T-helper 2 cell (primary cell): ENCODE data around the gene PRCC.

Source experiments
- DNase-seq, 5 experiments: peaks; one replicate each; pipeline versions ENCODE4 v3.0.0 to v3.0.0-alpha.2; 2012 to 2022

Gene PRCC

DNA sequence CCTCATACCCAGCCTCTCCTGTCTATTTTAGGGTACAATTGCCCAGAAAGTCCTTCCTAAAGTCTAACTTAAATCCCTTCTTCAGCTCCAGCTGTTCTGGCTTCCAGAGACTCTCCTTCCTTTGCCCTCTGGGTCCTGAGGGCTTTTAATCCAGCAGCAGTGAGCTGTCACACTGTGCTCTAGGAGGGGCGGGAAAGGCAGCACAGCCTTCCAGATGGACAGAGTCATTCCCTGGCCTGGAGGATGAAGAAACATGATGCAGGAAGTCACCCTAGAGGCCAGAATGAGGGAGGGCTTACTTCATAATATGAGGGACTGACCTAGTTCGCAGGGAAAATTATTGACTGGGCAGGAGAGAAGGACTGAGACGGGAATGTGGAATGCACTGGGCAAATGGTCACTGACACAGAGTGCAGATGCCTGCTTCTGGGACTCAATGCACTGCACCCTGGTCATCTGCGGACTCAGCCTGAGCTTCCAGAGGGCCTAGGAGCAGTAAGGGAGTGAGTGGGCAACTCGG, 48.0 kb downstream of the PRCC start:
- no peak for DNase-seq

DNA sequence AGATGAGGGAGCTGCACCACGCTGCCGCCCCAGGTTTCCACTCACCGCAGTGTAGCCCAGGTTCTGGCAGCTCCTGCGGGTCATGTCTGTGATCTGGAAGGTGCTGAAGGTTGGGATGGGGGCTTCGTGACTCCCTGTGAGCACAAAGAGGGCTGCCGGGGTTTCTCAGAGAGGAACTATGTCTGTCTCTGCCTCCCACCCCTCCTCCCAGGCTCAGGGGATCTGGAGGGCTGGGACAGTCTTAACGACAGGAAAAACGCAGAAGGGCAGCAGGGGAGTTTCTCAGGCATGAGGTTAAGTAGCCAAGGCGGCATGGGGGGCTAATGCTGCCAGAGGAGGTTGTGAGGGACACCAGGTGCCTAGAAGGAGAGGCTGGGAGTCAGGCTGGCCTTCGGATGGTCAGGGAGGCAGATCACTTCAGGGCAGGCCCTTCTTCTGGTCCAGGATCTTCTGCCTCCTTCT, 48.7 kb downstream of the PRCC start:
- peak in 1 of 5 experiments; percentile 43 for DNase-seq

DNA sequence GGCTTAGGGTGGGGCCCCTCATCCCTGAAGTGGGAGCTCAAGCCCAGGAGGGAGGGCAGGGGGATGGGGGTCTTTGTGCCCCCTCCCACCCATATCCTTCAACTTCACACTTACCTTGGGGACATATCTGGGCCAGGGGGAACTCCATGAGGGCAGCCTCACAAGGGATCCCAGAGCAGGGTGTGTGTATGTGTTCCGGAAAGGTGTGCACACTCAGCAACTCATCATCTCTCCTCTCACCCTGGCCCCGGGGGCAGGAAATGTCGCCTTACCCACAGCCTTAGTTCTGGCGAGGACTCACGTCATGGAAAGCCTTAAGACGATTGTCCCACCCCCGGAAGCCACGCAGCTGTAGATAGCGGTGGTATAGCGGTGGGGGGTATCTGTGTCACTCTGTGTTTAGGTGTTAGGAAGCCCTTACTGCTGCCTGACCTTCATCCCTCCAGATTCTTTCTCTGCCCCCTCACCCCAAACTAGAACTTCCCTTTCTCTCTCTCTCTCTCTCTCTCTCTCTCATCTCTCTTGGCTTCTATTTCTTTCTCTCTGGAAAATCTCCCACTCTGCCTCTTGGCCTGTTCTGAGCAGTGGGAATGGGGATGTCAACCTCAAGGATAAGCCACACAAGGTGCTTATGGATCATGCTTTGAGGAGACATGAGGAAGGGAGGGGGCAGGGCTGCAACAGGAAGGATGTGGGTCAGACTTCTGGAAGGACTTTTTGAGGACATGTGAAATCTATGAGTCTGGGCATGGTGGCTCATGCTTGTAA, 49.4 kb downstream of the PRCC start, which contains the start of gene SH2D2A:
Gene SH2D2A, minus strand, starts transcription at position 288 of the 768 bp plus-strand sequence. Its CDS starts 140 bp downstream, at position 148.
- DNase-seq: peak; percentile 77 to 99 (median 94)

DNA sequence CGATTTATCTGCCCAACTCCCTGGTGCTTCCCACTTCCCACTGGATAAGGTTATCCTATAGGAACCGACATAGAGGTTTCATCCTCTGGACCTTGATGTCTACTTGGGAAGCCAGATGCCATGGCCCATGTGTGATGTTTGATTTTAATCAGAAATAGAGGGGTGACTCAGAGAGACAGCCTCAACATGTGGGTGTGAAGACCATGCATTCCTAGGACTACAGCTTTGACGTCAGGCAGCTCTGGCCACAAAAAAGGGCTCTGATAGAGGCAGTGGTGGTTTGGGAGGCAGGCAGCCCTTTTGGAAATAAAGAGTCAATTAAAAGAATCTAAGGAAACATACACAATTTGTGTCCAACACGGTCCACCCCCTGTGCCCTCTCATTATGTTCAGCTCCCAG, 54.5 kb downstream of the PRCC start:
- DNase-seq: peak in 1 of 5 experiments; percentile 66

DNA sequence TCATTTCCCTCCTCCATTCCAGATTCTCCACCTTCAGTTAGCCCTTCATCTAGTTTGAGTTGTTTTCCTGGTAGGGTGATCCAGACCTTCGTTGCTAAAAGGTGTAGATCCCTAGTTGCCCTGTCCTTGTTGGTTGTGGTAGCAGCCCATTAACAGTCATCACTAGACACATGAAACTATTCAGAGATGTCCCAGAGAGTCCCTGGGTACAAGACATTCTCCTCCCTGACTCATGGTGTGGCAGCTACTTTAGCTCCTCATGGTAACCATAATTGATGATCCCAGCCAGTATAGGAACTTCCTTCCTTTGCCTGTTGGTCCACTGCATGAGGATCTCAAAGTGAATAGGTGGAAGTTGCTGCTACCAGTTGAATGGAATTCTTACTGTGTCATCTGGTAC, 55.3 kb downstream of the PRCC start:
- no peak for DNase-seq

DNA sequence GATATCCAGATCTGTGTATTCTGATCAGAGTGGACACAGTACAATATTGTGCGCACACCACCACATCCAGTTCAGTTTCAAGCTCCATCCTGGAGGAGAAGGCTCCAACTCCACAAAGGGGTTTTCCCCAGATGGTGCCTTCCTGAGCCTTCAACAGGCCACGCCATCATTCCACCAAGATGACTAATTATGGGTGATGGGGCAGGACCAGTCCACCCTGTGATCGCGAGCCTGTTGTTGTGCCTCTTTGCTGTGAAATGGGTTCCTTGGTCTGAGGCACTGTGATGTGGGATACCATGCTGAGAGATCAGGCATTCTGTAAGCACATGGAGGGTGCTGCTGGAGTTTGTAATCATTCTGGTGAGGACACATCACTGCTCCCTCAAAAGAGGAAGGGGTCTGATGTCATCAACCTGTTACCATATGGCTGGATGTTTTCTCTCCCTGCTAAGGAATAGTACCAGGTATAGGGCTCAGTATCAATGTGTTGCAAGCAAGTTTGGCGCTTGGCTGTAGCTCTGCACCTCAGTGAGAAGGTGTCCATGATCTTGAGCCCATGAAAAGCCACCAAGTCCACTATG, 56.0 kb downstream of the PRCC start:
- no peak for DNase-seq

DNA sequence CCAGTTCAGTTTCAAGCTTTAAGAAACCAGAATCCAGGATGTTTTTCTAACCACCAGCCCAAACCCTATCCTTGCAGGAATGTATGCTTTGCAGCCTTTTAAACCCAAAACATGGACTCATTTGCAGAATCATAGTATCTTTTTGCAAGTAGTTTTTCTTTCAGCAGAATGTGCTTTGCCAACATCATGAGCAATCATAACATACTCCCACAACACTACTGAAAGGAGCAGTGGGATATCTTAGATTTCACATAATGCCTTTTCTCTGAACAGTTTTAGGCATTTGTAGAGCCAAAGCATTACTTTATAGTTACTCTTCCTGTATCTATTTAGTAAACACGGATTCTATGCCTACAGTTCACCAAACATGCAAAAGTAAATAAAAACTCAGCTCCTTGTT, 59.3 kb downstream of the PRCC start:
- no peak for DNase-seq

DNA sequence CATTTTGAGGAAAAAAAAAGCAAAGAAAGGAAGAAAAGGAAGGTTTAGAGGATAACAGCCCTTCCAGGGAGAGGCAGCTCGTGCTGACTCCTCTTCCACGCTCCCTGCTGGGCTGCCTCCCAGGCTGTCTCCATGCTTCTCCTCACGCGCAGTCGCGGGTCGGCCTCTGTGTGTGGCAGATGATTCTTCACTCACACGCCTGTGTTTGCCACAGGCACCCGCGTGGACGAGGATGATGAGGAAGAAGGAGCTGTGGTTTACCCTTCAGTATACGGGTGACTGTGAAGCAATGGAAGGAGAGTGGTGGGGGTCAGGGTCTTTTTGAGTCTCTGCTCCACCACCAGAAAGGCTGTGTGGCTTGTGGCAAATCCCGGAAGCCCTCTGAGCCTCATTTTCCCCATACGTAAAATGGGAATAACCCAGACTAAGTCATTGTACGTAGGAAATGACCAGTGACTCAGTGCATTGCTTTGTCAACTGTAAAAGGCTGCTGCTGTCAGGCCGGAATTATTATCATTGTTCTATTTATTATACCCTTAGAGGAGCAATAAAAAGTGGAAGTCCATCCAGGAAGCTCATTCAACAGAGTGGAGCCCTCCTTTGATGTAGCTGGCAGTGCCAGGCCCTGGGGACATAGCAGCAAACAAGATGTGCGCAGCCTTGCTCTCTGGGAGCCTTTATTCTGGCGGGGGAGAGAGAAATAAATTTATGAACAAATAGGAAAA, 61.2 kb downstream of the PRCC start:
- DNase-seq: no peak

DNA sequence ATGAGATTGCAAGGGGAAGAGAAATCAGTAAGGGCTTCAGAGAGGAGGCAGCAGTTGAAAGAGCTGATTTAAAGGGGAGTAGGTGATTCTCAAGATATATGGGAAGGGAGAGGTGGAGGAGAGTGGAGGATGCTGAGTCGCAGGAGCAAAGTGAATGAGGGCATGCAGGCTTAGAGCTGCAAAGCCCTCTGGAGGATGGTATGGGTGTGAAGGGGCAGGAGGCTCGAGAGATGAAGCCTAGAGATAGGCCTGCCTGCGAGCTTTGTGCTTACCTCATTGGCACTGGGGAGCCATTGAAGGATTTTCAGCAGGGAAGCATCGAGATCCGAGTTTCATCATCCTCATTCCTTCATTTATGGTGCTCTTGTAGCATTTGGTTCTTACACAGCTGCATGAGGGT, 65.1 kb downstream of the PRCC start:
- DNase-seq: no peak

DNA sequence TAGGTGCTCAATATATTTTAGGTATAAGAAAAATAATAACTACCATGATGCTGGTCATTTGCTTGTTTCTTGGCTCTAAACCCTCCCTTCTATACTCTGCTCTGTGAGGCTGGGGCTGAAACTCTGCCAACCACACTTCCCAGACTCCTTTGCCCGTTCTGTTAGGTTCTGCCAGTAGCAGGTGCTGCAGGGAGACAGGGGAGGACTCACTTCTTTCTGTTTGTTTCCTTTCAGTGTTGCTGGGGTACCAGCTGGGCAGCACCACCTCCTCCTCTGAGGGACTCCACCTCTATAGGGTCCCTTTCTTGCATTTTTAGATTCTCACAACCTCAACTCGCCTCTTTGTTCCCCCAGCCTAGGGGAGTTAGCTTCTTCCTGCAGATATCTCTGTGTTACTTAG, 66.3 kb downstream of the PRCC start:
- peak in 1 of 5 experiments; percentile 31 for DNase-seq

DNA sequence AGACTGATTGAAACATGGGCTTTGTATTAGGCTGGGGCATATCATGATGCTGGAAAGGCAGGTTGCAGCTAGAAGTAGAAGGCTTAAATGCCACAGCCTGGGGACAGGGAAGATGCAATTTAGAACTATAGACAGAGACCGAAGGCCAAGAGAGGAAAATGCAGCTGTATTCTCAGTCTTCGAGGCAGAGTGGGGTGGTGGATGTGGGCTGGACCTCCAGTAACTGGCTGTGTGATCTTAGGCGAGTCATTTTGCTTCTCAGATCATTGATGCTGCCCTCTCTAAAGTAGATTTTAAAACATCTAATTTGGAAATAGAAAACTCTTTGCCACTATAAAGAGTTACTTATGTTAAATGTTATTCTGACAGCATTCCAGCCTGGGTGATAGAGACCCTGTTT, 67.0 kb downstream of the PRCC start:
- DNase-seq: no peak

DNA sequence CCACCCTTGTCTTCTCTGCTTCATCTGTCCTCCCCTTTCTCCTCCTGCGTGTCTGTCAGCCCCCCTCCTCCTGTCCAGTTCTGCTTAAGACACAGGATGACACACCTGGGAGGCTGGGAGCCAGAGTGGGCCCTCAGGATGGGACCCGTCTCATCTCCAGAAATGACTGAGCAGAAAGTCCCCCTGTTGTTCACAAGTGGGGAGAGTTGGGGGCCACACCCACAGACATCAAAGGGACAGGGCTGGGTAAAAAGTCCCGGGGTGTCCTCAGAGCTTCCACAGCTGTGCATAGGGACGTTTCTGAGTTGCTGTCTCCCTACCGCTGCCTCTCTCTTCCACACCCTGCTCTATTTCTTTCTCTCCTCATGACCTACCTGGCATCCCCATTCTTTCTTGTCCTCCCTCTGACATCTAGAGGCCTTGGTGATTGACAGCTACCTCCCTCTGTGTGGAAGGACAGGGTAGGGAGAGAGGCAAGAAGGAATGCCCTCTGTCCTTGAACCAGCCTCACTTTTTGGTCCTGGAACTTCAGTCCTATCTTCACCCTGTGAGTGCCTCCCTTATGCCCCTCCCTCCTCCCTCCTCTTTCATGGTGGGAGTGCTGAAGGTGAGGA, 68.8 kb downstream of the PRCC start:
- DNase-seq: peak in 3 of 5 experiments; percentile 18 to 66 (median 35)

DNA sequence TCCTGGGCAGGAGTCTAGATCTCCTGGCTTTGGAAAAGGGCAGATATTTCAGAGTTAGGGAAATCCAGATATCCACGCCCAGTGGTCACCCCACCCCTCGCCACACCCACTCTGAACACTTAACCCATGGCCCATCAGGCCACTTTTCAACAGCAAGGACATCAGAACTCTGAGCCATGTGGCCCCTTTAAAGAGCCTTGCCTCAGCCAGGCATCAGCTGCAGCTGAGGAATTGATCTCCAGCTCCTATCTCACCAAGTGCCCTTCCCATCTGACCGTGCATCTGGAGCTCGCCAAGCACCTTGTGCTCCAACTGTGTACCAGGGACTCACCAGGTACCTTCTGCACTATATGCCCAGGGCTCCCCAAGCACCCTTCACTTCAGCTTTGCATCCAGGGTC, 69.6 kb downstream of the PRCC start:
- DNase-seq: no peak

DNA sequence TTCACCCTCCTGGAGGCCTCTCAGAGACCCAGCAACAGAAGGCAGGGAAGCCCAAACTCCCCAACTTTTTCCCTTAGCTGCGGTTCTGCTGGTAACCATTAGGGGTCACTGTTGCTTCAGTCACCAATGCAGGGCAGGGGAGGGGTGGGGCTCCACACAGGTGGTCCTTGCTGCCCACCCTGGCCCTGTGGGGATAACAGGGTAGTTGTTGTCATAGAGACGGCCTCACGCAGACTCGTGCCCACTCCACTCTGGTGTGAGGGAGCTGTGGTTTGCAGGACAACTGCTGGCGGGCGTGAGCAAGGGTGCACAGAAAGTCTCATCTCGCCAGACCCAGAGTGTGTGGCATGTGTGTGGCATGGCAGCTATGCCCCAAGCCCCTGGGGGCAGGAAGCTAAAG, 71.6 kb downstream of the PRCC start:
- peak in 3 of 5 experiments; percentile 17 to 39 (median 36) for DNase-seq

DNA sequence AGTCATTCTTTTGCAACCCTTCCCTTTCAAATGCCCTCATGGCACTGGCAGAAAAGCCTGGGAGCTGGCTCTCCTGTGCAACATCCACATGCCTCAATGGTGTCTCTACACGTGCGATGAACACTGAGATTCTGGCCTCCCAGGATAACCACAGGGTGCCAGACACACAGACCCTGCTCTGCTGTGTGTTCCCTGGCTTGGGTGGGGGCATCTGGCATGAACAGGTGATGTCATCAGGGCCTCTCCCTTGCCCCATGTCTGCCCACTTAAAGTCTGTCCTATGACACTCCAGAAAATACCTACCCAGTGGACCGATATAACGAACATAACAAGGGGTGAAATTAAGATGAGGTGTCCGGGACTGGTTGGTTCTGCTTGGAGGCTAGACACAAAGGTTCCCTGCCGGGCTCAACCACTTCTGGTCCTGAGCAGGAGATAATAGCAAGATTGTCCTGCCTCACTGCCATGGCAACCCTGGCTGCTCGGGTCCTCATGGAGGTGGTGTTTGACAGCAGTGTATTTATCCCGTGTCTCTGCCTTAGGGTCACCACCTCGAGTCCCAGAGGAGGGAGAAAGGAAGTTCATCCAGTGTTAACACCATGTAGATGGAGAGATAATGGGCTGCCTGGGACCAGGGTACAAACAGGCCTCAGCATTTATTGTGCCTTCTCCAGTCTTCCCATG, 72.2 kb downstream of the PRCC start:
- no peak for DNase-seq

DNA sequence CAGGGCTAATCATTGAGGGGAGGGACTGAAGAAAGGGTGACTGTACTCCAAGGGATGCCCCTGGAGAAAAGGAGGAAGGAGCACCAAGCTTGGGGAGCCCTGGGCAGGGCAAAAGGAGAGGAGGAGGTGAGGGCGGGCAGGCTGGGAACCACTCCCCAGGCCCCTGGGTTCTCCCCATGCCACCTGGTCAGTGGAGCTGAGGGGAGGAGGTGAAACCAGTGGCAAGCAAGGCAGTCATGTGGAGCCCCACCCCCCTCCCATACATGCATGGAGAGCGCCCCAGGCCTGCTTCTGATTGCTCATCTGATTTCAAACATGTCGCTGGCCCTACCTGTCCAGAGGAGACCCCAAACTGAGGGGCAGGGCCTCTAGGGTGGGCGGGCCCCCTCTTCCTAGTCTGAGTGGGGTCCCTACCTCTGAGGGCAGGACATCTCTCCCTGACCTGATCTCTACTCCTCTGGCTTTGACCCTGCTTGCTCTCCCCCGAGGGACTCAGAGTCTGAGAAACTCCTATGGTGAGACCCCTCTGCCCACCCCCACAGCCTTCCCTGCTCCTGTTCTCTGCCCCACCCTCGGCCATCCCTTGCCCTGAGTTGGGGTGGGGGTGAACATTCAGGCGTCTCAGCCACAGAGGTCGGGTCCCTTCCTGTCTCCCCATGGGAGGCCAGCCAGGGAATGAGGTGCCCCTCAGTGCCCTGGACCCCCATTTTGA, 73.0 kb downstream of the PRCC start:
- no peak for DNase-seq

DNA sequence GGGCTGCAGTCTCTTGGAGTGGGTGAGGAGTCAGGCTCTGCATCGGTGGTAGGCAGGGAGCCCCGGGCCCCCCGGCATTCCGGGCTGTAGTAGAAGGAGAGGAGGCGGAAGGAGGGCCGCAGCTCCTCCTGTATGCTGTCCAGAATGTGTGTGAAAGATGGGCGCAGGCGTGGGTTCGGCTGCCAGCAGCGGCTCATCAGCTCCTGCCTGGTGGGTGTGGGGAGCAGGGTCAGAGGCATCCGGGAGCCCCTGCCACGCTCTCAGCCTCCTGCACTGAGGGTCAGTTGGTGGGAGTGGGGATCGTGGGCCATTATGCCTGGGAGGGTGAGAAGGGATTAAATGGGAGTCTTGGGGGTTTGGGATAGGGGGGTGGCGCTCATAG, 73.6 kb downstream of the PRCC start:
- no peak for DNase-seq

DNA sequence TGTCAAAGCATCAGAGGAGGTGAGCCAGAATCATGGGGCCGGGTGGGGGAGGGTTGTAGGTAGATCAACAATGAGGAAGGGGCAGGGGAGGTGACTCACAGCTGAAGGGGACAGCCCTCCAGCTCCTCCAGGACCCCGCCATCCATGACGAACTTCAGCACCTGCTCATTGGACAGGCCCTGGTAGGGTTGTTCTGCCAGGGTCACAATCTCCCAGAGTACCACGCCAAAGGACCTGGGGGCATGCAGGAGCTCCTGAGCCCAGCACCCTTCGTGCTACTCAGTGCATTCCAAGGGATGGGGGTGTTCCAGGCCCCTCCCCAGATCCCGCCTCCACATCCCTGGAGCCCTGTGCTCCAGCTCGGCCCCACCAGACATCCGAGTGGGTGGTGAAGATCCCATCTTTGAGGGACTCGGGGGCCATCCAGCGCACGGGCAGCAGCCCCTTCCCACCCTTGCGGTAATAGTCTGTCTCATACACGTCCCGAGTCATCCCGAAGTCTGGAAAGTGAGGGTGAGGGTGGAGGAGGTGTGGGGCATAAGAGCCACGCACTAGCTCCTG, 74.0 kb downstream of the PRCC start:
- DNase-seq: no peak

DNA sequence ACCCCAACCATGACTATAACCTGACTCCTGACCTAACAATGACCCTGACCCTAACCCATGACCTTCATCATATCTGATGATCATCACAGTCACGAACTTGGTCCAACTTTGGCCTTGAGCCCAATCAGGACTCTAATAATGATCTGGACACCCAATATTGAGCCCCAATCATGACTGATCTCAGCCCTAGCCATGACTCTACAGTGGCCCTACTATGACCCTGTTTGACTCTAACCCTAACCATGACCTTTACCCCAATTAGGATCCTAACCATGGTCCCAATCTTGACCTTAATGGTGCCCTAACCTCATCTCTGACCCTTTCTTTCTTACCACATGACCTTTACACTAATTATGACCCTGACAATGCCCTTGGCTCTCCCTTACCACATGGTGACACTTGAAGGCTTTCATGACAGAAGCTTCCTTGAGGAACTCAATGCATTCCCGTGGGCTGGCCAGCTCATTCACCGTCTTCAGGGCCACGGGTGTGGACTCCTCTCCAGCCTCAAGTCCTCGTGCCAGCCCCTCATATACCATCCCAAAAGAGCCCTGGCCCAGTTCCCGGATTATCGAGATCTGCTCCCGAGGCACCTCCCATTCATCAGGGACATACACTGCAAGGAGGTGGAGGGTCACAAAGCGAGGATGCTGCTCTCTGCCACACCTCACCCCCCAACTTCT, 75.4 kb downstream of the PRCC start:
- no peak for DNase-seq

DNA sequence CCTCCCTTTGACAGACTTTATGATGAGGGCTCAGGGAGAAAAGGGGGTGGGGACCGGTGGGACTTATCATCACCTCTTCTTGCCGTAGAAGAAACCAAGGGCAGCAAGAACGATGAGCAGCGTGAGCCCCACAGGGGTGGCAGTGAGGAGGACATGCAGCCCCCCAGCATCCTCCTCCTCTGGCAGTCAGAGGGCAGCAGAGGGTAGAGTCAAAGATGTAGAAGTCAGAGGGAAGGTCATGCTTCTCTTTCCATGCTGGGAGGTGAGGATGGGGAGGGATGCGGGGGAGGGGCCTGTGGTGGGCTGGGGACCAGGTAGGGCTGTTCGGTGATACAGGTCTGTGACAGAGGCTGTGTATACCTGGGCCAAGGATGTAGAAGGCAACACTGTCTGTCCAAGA, 76.8 kb downstream of the PRCC start:
- no peak for DNase-seq

DNA sequence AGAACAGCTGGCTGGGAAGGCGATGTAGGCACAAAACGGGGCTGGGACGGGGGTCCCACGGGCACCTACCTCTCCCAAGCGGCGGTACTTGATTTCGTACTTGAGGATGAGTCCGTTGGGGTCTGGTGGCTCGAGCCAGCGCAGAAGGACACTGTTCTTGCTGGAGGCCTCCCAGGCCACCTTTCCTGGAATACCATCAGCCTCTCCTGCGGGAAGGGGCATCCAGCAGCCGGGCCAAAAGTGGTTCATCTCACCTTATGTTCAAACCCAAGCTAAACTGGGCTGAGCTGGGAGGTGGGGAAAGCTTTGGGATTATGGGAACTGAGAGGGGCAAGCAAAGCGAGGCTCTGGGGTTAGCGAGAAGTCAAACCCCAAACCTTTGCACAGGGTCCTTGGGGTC, 77.3 kb downstream of the PRCC start:
- no peak for DNase-seq
